Measurements from ENCODE around the gene CD4.

The CD4 gene

DNA sequence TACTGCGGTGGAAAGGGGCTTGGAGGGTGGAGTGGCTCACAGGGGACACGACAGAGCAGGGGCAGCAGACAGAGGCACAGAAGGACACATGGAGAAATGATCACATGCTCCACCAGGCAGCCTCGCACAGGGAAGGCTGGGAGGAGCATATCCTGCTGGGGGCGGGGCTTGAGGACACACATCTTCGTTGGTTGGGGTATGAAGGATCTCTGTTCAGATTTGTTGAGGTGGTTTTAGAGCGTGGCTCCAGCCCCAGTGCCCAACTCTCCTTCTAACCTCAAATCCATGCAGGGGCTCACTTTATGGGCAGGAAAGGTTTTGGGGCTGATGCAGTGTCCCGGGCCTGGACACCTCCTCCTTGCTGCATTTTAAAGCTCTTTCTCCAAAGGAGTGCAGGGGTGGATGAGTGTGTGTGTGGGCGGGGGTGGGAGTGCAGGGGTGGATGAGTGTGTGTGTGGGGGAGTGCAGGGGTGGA lies 38.1 kb downstream of the CD4 start:
- in situ Hi-C loops (cut with MboI; ENCODE audit: low sequenced_read_pairs) = loop anchor here (10.0 kb wide), 1 partner anchor 213 kb away; no protein-coding TSS in a partner anchor

DNA sequence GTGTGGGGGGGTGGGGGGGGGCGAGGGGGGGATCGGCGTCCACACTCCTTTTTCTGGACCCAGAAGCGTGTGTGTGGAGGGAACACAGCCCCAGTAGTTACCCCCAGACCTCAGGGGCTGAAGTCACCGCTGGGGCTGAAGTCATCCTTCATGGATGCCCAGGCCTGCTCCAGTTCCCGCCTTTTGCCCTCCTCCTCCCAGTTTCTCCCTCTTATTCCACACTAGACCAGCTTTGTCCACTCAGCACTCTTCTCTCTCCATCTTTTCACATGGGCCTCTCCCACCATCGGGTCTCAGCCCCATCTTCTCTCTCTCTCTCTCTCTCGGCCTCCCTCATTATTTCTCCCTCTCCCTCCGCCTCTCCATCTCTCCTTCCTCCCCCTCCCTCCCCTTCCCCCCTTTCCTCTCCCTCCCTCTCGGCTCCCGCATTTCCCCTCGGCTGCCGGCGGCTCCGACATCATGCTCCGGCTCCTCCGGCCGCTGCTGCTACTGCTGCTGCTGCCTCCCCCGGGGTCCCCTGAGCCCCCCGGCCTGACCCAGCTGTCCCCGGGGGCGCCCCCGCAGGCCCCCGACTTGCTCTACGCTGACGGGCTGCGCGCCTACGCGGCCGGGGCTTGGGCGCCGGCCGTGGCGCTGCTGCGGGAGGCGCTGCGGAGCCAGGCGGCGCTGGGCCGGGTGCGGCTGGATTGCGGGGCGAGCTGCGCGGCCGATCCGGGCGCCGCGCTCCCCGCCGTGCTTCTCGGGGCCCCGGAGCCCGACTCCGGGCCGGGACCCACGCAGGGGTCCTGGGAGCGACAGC lies 38.9 kb downstream of the CD4 start, which contains the start of gene P3H3:
Gene P3H3, plus strand, starts transcription at position 426 of the 799 bp plus-strand sequence. Its CDS starts 34 bp downstream, at position 460.
- in situ Hi-C loops (cut with MboI; ENCODE audit: low sequenced_read_pairs) = loop anchor here (10.0 kb wide), 1 partner anchor 213 kb away; no protein-coding TSS in a partner anchor

DNA sequence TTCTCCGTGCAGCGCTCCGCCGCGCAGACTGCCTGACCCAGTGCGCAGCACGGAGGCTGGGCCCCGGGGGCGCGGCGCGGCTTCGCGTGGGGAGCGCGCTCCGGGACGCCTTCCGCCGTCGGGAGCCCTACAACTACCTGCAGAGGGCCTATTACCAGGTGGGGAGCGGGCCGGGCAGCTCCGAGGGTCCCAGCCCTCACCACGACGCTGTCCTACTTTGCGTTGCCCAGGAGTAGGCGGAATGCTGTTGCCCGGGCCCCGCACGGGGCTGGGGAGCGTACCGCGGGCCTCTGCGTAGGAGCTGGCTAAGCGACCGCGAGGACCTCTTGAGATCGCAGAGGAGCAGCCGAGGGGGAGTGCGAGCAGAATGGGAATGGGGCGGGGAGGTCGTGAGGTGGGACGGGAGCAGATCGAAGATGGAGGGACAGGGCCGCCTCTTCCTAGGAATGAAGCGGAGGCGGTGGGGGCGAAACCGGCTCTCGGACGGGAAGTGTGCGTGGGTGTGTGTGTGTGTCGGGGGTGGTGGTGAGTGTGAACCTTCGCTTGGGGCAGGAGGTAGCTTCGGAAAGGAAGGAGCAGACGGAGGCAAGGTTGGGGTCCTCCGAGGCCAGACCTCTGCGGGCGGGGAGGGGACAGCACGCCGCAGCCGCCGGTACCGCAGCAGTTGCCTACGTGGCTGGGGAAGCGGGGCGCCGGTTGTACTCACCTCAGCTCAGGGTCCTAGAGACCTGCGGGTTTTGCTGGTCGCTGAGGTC lies 39.6 kb downstream of the CD4 start:
- in situ Hi-C loops (cut with MboI; ENCODE audit: low sequenced_read_pairs) = loop anchor here (10.0 kb wide), 1 partner anchor 214 kb away; no protein-coding TSS in a partner anchor

DNA sequence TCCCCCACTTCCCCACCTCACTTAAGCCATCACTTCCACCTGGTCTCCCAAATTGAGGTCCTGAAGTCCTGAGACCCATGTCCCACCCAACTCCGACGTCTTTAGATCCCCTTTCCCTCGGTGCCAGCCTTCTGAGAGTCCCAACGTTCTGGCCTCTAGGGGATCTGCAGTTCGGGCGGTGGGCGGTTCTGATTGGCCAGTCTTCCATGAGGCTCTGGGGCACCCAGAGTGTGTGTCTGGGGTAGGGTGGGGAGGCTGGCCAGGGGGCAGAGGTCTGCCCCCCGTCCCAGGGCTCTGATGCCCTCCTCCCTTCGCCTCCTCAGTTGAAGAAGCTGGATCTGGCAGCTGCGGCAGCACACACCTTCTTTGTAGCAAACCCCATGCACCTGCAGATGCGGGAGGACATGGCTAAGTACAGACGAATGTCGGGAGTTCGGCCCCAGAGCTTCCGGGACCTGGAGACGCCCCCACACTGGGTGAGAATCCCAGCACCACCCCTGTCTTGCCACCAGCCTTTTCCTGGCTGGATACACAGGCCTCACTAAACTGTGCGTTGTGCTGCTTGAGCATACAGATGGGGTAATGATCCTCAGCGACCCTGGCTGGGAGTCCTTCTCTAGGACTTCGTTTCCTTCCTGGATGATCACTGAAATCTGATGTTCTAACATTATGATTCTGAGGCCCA lies 40.4 kb downstream of the CD4 start:
- in situ Hi-C loops (cut with MboI; ENCODE audit: low sequenced_read_pairs) = loop anchor here (10.0 kb wide), 1 partner anchor 215 kb away; no protein-coding TSS in a partner anchor

DNA sequence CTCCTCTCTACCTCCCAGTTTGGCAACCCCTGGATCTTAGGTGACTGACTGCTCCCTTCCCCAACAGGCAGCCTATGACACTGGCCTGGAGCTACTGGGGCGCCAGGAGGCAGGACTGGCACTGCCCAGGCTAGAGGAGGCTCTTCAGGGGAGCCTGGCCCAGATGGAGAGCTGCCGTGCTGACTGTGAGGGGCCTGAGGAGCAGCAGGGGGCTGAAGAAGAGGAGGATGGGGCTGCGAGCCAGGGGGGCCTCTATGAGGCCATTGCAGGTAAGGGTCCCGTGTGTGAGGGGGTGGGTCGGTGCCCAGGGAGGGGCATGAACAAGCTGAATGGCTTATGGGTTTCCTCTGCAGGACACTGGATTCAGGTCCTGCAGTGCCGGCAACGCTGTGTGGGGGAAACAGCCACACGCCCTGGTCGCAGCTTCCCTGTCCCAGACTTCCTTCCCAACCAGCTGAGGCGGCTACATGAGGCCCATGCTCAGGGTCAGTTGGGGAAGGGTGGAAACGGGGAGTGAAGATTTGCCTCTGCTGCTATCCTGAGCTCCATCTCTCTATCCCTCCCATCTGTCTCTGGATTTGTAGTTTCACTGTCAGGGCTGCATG lies 41.1 kb downstream of the CD4 start:
- in situ Hi-C loops (cut with MboI; ENCODE audit: low sequenced_read_pairs) = no loop called here

DNA sequence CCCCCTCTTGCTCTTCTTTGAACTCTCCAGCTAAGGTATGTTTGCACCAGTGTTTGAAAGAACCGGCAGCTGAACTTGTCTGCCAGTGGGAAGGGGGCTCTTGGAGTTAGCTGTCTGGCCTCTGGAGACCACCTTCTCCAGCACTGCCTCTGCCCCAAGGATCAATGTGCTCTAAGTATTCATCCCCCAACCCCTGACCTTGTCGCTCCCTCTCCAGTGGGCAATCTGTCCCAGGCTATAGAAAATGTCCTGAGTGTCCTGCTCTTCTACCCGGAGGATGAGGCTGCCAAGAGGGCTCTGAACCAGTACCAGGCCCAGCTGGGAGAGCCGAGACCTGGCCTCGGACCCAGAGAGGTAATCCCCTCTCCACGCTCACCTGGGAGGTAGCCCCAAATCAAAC lies 41.7 kb downstream of the CD4 start:
- in situ Hi-C loops (cut with MboI; ENCODE audit: low sequenced_read_pairs) = no loop called here

DNA sequence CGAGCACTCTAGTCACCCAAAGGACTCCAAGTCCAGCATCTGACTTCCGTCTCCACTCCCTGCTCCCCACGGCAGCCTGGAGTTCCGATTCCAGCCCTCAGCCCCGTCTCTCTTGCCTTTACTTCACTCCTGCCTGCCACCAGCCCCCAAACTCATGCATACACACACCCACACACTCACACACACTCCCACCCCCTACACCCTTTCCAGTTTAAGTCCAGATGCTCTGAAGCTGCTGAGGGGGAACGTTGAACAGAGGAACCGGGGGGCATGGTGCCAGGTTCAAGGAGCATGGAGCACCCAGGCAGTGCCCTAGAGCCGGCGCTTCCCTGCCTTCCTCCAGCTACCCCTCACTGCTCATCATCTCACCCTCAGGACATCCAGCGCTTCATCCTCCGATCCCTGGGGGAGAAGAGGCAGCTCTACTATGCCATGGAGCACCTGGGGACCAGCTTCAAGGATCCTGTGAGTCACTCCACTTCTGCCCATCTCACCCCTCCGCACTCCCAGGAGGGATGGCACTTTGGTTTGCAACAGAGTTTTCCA lies 42.2 kb downstream of the CD4 start:
- in situ Hi-C loops (cut with MboI; ENCODE audit: low sequenced_read_pairs) = no loop called here

DNA sequence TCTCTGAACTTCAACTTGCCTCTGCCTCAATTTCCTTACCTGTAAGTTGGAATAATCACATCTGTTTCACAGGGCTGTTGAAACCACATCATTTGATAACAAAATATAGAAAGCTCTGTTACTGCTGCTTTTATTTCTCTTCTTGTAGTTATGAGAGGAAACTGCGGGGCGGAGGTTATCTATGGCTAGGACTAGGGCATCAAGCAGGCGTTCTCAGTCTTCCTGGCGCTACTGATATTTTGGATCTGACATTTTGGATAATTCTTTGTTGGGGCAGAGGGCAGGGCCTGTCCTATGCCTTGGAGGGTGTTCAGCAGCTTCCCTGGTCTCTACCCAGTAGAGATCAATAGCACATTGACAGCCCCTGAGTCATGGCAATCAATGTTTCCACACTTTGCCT lies 42.8 kb downstream of the CD4 start:
- in situ Hi-C loops (cut with MboI; ENCODE audit: low sequenced_read_pairs) = no loop called here

DNA sequence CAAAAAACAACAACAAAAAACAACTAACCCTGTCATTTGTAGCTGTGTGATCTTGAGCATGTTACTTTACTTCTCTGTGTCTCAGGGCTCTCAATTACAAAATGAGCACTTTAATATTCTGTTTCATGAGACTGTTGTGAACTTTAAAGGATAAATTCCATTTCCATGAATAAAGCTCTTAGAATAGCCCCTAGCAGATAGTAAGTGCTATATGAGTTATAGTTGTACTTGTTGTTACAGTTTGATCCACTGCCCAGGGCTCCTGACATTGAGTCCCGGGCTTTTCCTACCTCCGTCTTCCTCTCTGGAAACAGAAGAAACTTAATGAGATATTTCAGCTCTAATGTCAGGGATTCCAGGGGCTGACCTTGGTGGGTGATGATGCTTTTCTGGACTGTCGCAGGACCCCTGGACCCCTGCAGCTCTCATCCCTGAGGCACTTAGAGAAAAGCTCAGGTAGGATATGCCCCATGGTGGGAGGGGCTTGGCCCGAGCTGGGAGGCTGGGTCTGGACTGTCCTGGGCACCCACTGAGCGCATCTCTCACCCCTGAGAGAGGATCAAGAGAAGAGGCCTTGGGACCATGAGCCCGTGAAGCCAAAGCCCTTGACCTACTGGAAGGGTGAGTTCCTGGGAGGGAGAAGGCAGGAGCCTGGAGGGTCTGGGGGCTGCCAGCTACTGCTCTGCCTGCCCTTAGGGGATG lies 44.0 kb downstream of the CD4 start:
- in situ Hi-C loops (cut with MboI; ENCODE audit: low sequenced_read_pairs) = no loop called here

DNA sequence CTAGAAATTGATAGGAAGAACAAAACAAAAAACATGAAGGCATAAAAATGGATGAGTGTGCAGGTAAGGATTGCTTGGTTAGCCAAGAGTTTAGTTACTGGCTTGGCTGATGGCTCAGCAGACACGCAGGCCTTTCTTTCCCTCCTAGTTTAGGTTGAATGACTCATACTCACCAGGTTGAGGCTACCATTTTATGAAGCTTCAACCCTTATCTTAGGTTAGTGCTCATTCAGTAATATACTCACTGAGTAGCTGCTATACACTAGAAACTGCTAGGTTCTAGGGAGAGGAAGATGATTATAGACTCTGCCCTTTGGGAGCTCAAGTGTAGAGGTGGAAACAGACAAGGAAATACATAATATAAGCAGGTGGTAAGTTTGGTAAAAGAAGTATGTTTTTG lies 44.9 kb downstream of the CD4 start:
- in situ Hi-C loops (cut with MboI; ENCODE audit: low sequenced_read_pairs) = no loop called here

DNA sequence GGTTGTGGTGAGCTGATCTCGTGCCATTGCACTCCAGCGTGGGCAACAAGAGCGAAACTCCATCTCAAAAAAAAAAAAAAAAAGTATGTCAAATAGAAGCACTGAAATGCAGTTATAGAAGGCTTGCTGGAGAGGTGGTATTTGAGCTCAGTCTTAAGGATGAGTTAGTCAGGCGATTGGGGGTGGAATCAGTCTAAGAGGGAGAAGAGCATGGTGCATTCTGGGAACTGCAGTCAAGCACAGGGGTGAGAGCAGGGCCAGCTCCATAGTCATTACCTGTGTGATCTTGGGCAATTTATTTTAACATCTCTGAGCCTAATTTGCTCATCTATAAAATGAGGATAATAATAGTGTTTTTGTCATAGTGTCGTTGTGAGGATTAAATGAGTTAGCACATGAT lies 45.5 kb downstream of the CD4 start:
- in situ Hi-C loops (cut with MboI; ENCODE audit: low sequenced_read_pairs) = no loop called here

DNA sequence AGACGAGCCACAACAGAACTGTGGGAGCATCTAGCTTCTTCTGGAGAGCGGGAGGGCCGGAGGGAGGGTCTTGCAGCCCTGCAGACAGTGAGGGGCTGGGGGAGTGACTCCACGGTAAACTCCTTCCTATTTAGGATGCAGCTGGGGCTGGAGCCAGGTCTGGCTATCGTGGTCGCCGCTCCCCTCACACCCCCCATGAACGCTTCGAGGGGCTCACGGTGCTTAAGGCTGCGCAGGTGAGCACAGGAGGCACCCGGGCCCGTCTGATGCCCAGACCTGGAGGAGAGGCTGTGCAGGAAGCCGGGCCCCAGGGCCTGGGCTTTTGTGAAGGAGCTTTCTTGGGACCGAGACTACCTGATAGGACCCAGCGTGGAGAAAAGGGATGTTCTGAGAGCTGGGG lies 47.5 kb downstream of the CD4 start:
- in situ Hi-C loops (cut with MboI; ENCODE audit: low sequenced_read_pairs) = no loop called here

DNA sequence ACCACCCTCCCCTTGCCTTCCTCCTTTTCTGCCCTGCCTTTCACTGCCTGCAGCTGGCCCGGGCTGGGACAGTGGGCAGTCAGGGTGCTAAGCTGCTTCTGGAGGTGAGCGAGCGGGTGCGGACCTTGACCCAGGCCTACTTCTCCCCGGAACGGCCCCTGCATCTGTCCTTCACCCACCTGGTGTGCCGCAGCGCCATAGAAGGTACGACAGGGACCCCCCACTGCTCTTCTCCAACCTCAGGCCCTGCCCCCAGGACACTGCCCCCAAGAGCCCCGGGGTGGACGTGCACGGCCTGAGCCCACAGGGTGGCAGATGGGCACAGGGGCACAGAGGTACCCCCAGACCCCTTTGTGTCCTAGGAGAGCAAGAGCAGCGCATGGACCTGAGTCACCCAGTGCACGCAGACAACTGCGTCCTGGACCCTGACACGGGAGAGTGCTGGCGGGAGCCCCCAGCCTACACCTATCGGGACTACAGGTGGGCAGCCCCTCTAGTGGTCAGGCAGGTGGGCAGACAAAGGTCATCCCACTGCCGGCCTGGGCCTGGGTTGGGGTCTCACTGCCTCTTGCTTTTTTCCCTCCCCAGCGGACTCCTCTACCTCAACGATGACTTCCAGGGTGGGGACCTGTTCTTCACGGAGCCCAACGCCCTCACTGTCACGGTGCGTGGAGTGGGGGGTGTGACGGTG lies 48.2 kb downstream of the CD4 start:
- in situ Hi-C loops (cut with MboI; ENCODE audit: low sequenced_read_pairs) = no loop called here

DNA sequence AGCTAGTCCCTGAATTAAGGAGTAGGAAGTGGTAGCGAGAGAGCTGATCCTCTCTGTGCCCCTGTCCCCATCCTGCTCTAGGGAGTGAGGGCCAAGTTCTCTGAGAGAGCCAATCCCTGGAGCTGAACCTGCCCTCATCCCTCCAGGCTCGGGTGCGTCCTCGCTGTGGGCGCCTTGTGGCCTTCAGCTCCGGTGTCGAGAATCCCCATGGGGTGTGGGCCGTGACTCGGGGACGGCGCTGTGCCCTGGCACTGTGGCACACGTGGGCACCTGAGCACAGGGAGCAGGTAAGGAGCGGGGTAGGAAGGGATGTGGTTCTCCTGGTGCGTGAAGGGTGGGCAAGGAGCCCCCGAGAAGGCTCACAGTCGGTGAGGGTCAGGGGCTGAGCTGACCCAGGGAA lies 49.5 kb downstream of the CD4 start:
- in situ Hi-C loops (cut with MboI; ENCODE audit: low sequenced_read_pairs) = no loop called here

DNA sequence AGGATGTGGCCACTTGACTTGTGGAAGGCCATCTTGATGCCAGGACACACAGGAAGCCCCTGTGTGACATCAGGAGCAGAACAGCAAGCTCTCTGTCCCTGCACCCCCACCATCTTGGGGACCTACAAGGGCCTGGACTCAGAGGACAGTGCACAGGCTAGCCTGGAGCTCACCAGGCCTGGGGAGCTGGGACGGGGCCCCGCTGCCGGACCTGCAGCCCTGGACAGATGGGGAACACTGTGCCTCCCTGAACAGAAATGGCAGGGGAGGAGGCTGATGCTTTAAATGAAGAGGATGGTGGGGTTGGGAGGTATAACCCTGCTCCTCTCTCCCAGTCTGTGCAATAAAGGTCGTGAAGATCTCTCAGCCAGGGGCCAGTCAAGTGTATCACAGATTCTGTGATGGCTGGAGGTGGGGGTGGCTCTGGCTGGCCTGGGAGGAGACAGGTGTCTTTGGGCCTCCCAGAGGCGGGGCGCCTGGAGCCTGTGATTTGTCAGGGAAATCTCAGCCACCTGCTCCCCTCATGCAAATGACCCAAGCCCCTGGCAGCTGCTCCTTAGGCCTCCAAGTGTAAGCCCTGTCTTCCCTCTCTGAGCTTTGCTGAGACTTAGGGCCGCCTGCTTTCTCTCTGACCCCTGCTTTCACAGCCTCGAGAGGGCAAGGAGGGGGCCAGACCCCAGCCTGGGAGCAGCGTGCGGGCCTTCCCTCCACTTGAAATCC lies 50.3 kb downstream of the CD4 start:
- in situ Hi-C loops (cut with MboI; ENCODE audit: low sequenced_read_pairs) = no loop called here

DNA sequence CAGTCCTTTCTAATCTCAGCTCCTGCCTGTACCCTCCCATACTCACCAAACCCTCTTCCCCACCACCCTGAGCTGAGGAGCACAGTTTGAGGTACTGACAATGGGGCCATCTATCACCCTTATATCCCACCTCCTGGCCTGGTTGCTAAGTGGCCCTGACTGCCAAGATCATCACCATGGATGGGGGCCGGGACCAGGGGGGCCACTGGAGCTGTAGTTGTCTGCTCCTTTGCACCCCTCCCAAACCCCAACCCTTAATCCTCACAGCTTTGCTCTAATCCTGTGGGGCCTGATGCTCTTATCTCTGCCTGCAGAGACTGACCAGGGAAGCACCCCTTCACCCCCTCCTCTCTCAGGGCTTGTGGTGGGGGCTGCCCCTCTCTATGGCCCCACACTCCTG lies 51.0 kb downstream of the CD4 start:
- in situ Hi-C loops (cut with MboI; ENCODE audit: low sequenced_read_pairs) = no loop called here

DNA sequence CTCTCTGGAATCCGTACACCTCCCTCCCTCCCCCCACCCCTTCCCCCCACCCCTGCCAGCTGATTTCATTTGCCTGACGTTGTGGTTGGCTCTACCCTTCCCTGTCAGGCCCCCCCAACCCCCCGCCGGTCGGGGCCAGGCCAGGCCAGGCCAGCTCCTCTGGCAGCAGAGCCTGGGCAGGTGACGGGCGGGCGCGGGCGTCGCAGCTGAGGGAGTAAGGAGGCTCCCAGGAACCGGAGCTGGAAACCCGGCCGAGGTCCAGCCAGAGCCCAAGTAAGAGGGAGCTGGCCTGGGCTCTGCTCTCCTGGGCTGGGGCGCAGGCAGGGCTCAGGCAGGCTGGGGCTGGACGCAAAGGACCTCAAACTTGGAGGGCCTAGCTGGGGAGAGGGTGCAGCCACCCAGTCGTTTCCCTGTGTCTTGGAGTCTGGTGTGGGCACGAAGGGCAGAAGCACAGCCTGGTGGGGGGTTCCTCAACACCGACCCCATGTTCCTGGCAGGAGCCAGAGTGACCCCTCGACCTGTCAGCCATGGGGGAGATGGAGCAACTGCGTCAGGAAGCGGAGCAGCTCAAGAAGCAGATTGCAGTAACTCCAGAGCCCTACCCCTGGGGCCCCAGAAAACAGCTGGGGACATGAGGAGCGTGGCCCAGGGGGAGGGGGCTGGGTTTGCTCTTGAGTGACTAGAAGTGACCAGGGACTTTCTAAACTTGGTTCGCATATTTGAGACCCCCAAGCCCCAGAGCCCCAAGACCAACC lies 51.6 kb downstream of the CD4 start, which contains the start of gene GNB3:
Gene GNB3, plus strand, starts transcription at position 165 of the 755 bp plus-strand sequence. Its CDS starts 363 bp downstream, at position 528.
- in situ Hi-C loops (cut with MboI; ENCODE audit: low sequenced_read_pairs) = no loop called here

DNA sequence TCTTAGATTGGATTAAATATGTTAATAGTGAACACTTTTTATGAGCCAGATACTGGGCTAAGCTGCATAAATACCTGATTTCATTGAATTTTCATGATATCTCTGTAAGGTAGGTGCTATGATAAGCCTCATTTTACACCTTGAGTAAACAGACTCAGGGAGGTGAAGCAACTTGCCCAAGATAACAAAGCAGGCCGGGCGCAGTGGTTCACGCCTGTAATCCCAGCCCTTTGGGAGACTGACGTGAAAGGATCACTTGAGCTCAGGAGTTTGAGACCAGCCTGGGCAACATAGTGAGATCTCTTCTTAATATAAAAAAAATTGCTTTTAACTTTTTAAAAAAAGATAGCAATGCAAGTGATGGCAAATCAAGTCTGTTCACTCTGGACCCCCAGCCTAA lies 52.7 kb downstream of the CD4 start:
- in situ Hi-C loops (cut with MboI; ENCODE audit: low sequenced_read_pairs) = no loop called here
